GM18873 (cell line): ENCODE measurements around the gene RBPMS2.

Source experiments
- ATAC-seq: cut with Tn5 transposase; IDR thresholded peaks from one replicate; pipeline ENCODE4 v1.9.1; 2021; ENCODE audit warnings: mild to moderate bottlenecking, moderate library complexity, moderate number of reproducible peaks; ENCODE audit not compliant: unreplicated experiment, low FRiP score

RBPMS2 gene

GRCh38 chr15:64698823-64699222 lies 76.6 kb downstream of the RBPMS2 start:
- ATAC-seq: no peak

- no peak for ATAC-seq
Measured at GRCh38 chr15:64697911-64698369, 77.4 kb downstream of the RBPMS2 start.

GRCh38 chr15:64696481-64696880 lies 78.9 kb downstream of the RBPMS2 start:
- ATAC-seq: no peak

- no peak for ATAC-seq
Measured at GRCh38 chr15:64695561-64695992, 79.8 kb downstream of the RBPMS2 start.

- ATAC-seq: no peak
Measured at GRCh38 chr15:64694816-64695215, 80.6 kb downstream of the RBPMS2 start.

- no peak for ATAC-seq
Measured at GRCh38 chr15:64693134-64693533, 82.3 kb downstream of the RBPMS2 start.

- ATAC-seq: no peak
Measured at GRCh38 chr15:64691896-64692565, 83.4 kb downstream of the RBPMS2 start.

GRCh38 chr15:64690578-64691296 lies 84.7 kb downstream of the RBPMS2 start:
- ATAC-seq: no peak

- no peak for ATAC-seq
Measured at GRCh38 chr15:64690008-64690407, 85.4 kb downstream of the RBPMS2 start.
